Cardiac fibroblast (primary cell): Measurements from ENCODE around the gene SLC10A7.
A peak's percentile ranks its signal among the peaks of the same experiment; 100 is the strongest.

Experiments
- DNase-seq, 2 donors: peaks; one replicate each; pipeline versions ENCODE4 v3.0.0 to v3.0.0-alpha.2; 2010; ENCODE audit warnings: low read depth in 2 of 2
- H3K4me3 ChIP-seq, 2 donors: replicated peaks in 1 of 2; 1 replicate in 1 of 2; 2 replicates in 1 of 2; pipeline ENCODE4 v1.5.1; 2011; ENCODE audit warnings: low read depth in 2 of 2, low read length in 2 of 2, mild to moderate bottlenecking in 2 of 2, moderate library complexity in 1 of 2
- CTCF ChIP-seq: IDR thresholded peaks from one replicate; pipeline ENCODE4 v1.5.1; 2011; ENCODE audit warnings: low read depth, mild to moderate bottlenecking, low read length, inconsistent platforms

SLC10A7 gene

GRCh38 chr4:146417822-146418221 is 103.9 kb downstream of the SLC10A7 start:
- no peak overlapping the region for H3K4me3 ChIP-seq
- no peak for TF ChIP-seq CTCF
- DNase-seq: no peak

- no peak for TF ChIP-seq CTCF
- DNase-seq: no peak
- H3K4me3 ChIP-seq: no peak overlapping the region
Measured at GRCh38 chr4:146415829-146416228, 105.9 kb downstream of the SLC10A7 start.

GRCh38 chr4:146407669-146408084 is 114.1 kb downstream of the SLC10A7 start:
- peak; percentile 55 to 62 for DNase-seq
- no peak overlapping the region for H3K4me3 ChIP-seq
- no peak for TF ChIP-seq CTCF

GRCh38 chr4:146407257-146407656 is 114.5 kb downstream of the SLC10A7 start:
- no peak for TF ChIP-seq CTCF
- no peak for DNase-seq
- no peak overlapping the region for H3K4me3 ChIP-seq

GRCh38 chr4:146401274-146401673 is 120.5 kb downstream of the SLC10A7 start:
- no peak overlapping the region for H3K4me3 ChIP-seq
- DNase-seq: peak; percentile 38 to 75
- TF ChIP-seq CTCF: no peak

GRCh38 chr4:146398896-146399445 is 122.8 kb downstream of the SLC10A7 start:
- TF ChIP-seq CTCF: no peak
- no peak for DNase-seq
- H3K4me3 ChIP-seq: no peak overlapping the region

- DNase-seq: no peak
- no peak for TF ChIP-seq CTCF
- no peak overlapping the region for H3K4me3 ChIP-seq
Measured at GRCh38 chr4:146398404-146398803, 123.3 kb downstream of the SLC10A7 start.
